Epithelial cell of esophagus (primary cell): ENCODE measurements around the gene MRPS2.
A peak's percentile ranks its signal among the peaks of the same experiment; 100 is the strongest.

Experiments
- DNase-seq: peaks from one replicate; pipeline ENCODE4 v3.0.0; 2010; ENCODE audit warnings: low read depth
- H3K4me3 ChIP-seq: 2 replicates; pipeline ENCODE4 v1.5.1; 2011; ENCODE audit warnings: mild to moderate bottlenecking, low read length, control low read depth
- TF ChIP-seq, protein P1 (sequence below): IDR thresholded peaks from 2 replicates; pipeline ENCODE4 v1.5.1; 2011; ENCODE audit warnings: low read depth, mild to moderate bottlenecking, low read length, control low read depth, inconsistent platforms; ENCODE audit not compliant: insufficient read depth; ENCODE audit errors: missing control alignments

The MRPS2 gene

GRCh38 chr9:135480940-135481310 is 19.6 kb upstream of the MRPS2 start:
- no peak for DNase-seq
- peak overlapping the region; percentile 69 for H3K4me3 ChIP-seq
- TF ChIP-seq, protein P1, sequence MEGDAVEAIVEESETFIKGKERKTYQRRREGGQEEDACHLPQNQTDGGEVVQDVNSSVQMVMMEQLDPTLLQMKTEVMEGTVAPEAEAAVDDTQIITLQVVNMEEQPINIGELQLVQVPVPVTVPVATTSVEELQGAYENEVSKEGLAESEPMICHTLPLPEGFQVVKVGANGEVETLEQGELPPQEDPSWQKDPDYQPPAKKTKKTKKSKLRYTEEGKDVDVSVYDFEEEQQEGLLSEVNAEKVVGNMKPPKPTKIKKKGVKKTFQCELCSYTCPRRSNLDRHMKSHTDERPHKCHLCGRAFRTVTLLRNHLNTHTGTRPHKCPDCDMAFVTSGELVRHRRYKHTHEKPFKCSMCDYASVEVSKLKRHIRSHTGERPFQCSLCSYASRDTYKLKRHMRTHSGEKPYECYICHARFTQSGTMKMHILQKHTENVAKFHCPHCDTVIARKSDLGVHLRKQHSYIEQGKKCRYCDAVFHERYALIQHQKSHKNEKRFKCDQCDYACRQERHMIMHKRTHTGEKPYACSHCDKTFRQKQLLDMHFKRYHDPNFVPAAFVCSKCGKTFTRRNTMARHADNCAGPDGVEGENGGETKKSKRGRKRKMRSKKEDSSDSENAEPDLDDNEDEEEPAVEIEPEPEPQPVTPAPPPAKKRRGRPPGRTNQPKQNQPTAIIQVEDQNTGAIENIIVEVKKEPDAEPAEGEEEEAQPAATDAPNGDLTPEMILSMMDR = peak; percentile 7

DNA sequence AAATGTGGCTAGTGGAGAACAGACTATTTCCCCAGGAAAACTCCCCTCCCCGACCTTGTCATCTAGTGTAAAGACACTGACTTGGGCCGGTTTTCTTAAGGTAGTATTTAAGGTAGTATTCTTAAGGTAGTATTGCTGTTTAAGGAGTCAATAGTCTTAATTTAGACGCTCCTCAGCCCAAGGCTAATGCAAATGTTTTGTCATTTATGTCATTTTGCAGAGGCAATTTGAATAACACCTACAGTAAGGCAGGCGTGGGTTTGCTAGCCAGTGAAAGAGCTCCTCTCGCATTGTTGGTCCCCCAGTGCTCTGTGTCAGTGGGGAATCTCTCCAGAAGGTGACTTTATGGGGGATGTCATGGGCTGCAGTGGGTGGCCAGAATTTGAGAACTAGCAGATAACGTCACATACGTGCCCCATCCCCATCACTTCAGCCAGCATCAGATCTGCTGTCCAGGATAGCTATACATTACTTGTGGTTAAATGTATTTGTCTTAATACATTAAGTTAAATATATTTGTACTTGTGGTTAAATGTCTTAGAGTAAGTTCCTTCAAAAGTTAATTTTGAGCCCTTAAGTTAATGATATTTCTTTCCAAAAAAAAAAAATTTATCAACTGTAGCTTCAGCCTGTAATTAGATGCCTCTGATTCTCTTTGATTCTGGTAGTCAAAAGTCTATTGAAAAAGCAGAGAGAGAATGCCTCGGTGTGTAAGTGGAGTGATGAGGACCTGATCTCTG is 18.3 kb upstream of the MRPS2 start:
- TF ChIP-seq, protein P1 = no peak
- no peak for DNase-seq
- H3K4me3 ChIP-seq = no peak overlapping the region

GRCh38 chr9:135484460-135485277 is 15.8 kb upstream of the MRPS2 start:
- no peak for DNase-seq
- TF ChIP-seq, protein P1 = no peak

DNA sequence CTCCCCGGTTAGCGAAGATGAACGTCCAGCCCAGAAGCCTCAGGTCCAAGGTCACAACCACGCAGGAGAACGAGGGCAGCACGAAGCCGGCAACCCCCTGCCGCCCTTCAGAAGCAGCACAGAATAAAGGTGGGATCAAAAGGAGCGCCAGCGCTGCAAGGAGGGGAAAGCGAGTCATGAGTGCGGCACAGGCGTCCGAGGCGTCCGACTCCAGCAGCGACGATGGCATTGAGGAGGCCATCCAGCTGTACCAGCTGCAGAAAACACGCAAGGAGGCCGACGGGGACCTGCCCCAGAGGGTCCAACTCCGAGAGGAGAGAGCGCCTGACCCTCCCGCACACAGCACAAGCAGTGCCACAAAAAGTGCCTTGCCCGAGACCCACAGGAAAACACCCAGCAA is 15.1 kb upstream of the MRPS2 start:
- no peak for DNase-seq
- H3K4me3 ChIP-seq = no peak overlapping the region
- TF ChIP-seq, protein P1 = no peak

More at GRCh38 chr9:135484460-135485277, 15.8 kb upstream of the MRPS2 start:
- no peak overlapping the region for H3K4me3 ChIP-seq

GRCh38 chr9:135485832-135486231 is 14.7 kb upstream of the MRPS2 start:
- DNase-seq = no peak
- TF ChIP-seq, protein P1 = no peak
- no peak overlapping the region for H3K4me3 ChIP-seq

GRCh38 chr9:135486267-135487065 is 14.0 kb upstream of the MRPS2 start:
- no peak overlapping the region for H3K4me3 ChIP-seq
- TF ChIP-seq, protein P1 = no peak
- no peak for DNase-seq
